ENCODE measurements around the gene WDFY4.

- TF ChIP-seq RARB (CRISPR knock-in tag; IDR thresholded peaks at IDR 0.05) (no peak), SNAI2 (CRISPR knock-in tag; IDR thresholded peaks at IDR 0.05) (no peak), ARNTL (CRISPR knock-in tag; IDR thresholded peaks at IDR 0.05; ENCODE audit: borderline replicate concordance, low read depth) (no peak)
These were observed 13.4 kb upstream of the WDFY4 start for GRCh38 chr10:48670978-48671913.
